Gastrocnemius medialis (tissue), 4 donors: ENCODE measurements around the gene ZNF445. TPM values are rescaled to one million over a fixed set of nuclear protein-coding genes. Genes with fewer than 3 reads are reported as not detected.

Experiments
- ATAC-seq, 2 donors: fragments of 150-250 bp; one replicate each; pipeline ENCODE4 v1.9.1; 2016
- DNase-seq, 2 donors: peaks; one replicate each; pipeline ENCODE4 v3.0.0-alpha.2; 2019
- H3K27ac ChIP-seq, 4 donors: fragments of 200-600 bp; sonication (generic); 1 replicate in 1 of 4; 2 replicates in 3 of 4; pipeline ENCODE4 v1.5.1; 2016 to 2018; ENCODE audit warnings: mild to moderate bottlenecking in 2 of 4, moderate library complexity in 1 of 4
- H3K27me3 ChIP-seq, 3 donors: fragments of 200-600 bp; sonication (generic) in 2 of 3; 1 replicate in 1 of 3; 2 replicates in 2 of 3; pipeline versions ENCODE4 v1.5.1 to v1.6.0; 2016 to 2019; ENCODE audit warnings: mild to moderate bottlenecking in 1 of 3, moderate library complexity in 1 of 3
- H3K36me3 ChIP-seq, 2 donors: fragments of 200-600 bp; sonication (generic) in 1 of 2; one replicate each; pipeline ENCODE4 v1.5.1; 2017 to 2018
- H3K4me1 ChIP-seq, 2 donors: fragments of 200-600 bp; sonication (generic) in 1 of 2; one replicate each; pipeline ENCODE4 v1.5.1; 2016 to 2017; ENCODE audit warnings: mild to moderate bottlenecking in 2 of 2
- H3K4me3 ChIP-seq, 4 donors: fragments of 200-600 bp; sonication (generic) in 3 of 4; 1 replicate in 1 of 4; 2 replicates in 3 of 4; pipeline ENCODE4 v1.5.1; 2016 to 2019; ENCODE audit warnings: mild to moderate bottlenecking in 2 of 4
- H3K9me3 ChIP-seq, 3 donors: fragments of 200-600 bp; sonication (generic) in 2 of 3; 1 replicate in 1 of 3; 2 replicates in 2 of 3; pipeline ENCODE4 v1.5.1; 2016 to 2019
- POLR2A ChIP-seq, 2 donors: fragments of 450-650 bp; IDR thresholded peaks; one replicate each; pipeline ENCODE4 v1.6.1; 2017; ENCODE audit warnings: antibody characterized with exemption in 2 of 2, mild to moderate bottlenecking in 2 of 2, moderate library complexity in 2 of 2
- in situ Hi-C, 4 donors: fragments of 200-750 bp; cut with MboI; loops; one replicate each; pipeline versions ENCODE4 v1.15.0 to v1.8.0; 2017; ENCODE audit warnings: low sequenced_read_pairs in 4 of 4
- intact Hi-C: fragments of 100-400 bp; cut with DNase I; formaldehyde crosslinking; loops from one replicate; pipeline ENCODE4 v1.15.1; 2023; ENCODE audit warnings: low total_unique reads
- total RNA-seq, 4 donors: library from RNA; depleted of rRNA; stranded (reverse); fragments of >200 nt; gene quantifications; one replicate each; pipeline versions ENCODE4 v1.1.0 to v1.2.3, GENCODE V29; 2016
- TF ChIP-seq, protein P1 (sequence below), 5 experiments: fragments of 450-650 bp in 3 of 5; fragments of 200-600 bp in 2 of 5; sonication (generic) in 2 of 5; IDR thresholded peaks in 4 of 5; conservative IDR thresholded peaks in 1 of 5; 1 replicate in 4 of 5; 2 replicates in 1 of 5; pipeline ENCODE4 v1.5.1; 2016 to 2019; ENCODE audit warnings: antibody characterized with exemption in 5 of 5, mild to moderate bottlenecking in 3 of 5, moderate library complexity in 3 of 5

Gene ZNF445
- total RNA-seq, 4 donors from 2014 or later = 3.6 to 6.2 (median 3.8) TPM

GRCh38 chr3:44495636-44496415 lies 18.4 kb upstream of the ZNF445 start:
- H3K9me3 ChIP-seq = peaks cover 3 to 20% (median 6%) of the 10 kb centered on the region in 3 donors
- ATAC-seq (no peak), DNase-seq (no peak)
- in situ Hi-C loops (loop anchor here in 1 of 4 donors (25.0 kb wide), 1 partner anchor 184 kb away; no protein-coding TSS in a partner anchor), intact Hi-C loops (no loop called here)
- no peak overlapping the region for H3K4me3 ChIP-seq
- no peaks in the 10 kb centered on the region for H3K27me3 ChIP-seq
- peaks cover 6 to 51% of the 10 kb centered on the region in 2 donors for H3K36me3 ChIP-seq
- no peaks in the 10 kb centered on the region for H3K4me1 ChIP-seq
- H3K27ac ChIP-seq = no peak overlapping the region
- no peak for TF ChIP-seq POLR2A (IDR thresholded peaks at IDR 0.05)
- TF ChIP-seq, protein P1, sequence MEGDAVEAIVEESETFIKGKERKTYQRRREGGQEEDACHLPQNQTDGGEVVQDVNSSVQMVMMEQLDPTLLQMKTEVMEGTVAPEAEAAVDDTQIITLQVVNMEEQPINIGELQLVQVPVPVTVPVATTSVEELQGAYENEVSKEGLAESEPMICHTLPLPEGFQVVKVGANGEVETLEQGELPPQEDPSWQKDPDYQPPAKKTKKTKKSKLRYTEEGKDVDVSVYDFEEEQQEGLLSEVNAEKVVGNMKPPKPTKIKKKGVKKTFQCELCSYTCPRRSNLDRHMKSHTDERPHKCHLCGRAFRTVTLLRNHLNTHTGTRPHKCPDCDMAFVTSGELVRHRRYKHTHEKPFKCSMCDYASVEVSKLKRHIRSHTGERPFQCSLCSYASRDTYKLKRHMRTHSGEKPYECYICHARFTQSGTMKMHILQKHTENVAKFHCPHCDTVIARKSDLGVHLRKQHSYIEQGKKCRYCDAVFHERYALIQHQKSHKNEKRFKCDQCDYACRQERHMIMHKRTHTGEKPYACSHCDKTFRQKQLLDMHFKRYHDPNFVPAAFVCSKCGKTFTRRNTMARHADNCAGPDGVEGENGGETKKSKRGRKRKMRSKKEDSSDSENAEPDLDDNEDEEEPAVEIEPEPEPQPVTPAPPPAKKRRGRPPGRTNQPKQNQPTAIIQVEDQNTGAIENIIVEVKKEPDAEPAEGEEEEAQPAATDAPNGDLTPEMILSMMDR (IDR thresholded peaks at IDR 0.05 in 4 of 5, conservative IDR thresholded peaks at IDR 0.05 in 1 of 5) = no peak

DNA sequence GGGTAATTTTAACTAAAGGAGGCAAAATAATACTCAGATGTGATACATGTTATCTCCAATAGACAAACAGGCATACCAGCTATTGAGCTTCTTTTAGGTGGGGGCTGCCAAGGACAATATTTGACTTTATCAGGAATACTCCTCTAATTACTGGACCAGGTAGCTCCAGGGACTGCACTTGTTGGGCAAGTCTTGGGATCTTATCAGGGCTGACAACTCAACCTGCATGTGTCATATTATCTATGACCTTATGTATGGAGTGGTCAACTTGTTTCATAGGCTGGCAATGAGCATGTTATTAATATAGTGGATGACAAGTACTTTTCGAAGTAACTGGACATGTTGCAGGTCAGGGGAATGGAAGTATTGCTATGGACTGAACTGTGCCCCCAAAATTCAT lies 15.0 kb upstream of the ZNF445 start:
- TF ChIP-seq, protein P1 (IDR thresholded peaks at IDR 0.05 in 4 of 5, conservative IDR thresholded peaks at IDR 0.05 in 1 of 5) = no peak
- TF ChIP-seq POLR2A (IDR thresholded peaks at IDR 0.05) = no peak
- intact Hi-C loops (no loop called here), in situ Hi-C loops (loop anchor here in 1 of 4 donors (25.0 kb wide), 1 partner anchor 180 kb away; no protein-coding TSS in a partner anchor)
- H3K27me3 ChIP-seq = no peaks in the 10 kb centered on the region
- H3K4me3 ChIP-seq = no peak overlapping the region
- peaks cover 0 to 18% of the 10 kb centered on the region in 2 donors for H3K36me3 ChIP-seq
- no peaks in the 10 kb centered on the region for H3K9me3 ChIP-seq
- H3K4me1 ChIP-seq = no peaks in the 10 kb centered on the region
- no peak overlapping the region for H3K27ac ChIP-seq
- DNase-seq = no peak
- no peak for ATAC-seq

- DNase-seq (no peak), ATAC-seq (no peak)
- Histone ChIP-seq H3K4me3 (no peak overlapping the region), H3K4me1 (peaks cover 0 to 3% of the 10 kb centered on the region in 2 donors), H3K27ac (no peak overlapping the region), H3K36me3 (no peaks in the 10 kb centered on the region), H3K9me3 (no peaks in the 10 kb centered on the region), H3K27me3 (no peaks in the 10 kb centered on the region)
- in situ Hi-C loops = loop anchor here in 1 of 4 donors (25.0 kb wide), 1 partner anchor 170 kb away; no protein-coding TSS in a partner anchor
- intact Hi-C loops = no loop called here
- TF ChIP-seq POLR2A (IDR thresholded peaks at IDR 0.05) = no peak
- TF ChIP-seq, protein P1 (IDR thresholded peaks at IDR 0.05 in 4 of 5, conservative IDR thresholded peaks at IDR 0.05 in 1 of 5) = no peak
Measured at GRCh38 chr3:44482721-44483120, 5.3 kb upstream of the ZNF445 start.

- peaks cover 10 to 14% of the 10 kb centered on the region in 2 donors for H3K4me1 ChIP-seq
- intact Hi-C loops (no loop called here), in situ Hi-C loops (loop anchor here in 1 of 4 donors (25.0 kb wide), 1 partner anchor 166 kb away; no protein-coding TSS in a partner anchor)
- no peaks in the 10 kb centered on the region for H3K9me3 ChIP-seq
- no peak for DNase-seq
- TF ChIP-seq POLR2A (IDR thresholded peaks at IDR 0.05) = no peak
- TF ChIP-seq, protein P1 (IDR thresholded peaks at IDR 0.05 in 4 of 5, conservative IDR thresholded peaks at IDR 0.05 in 1 of 5) = no peak
- ATAC-seq = no peak
- H3K27ac ChIP-seq = no peak overlapping the region
- H3K36me3 ChIP-seq = no peaks in the 10 kb centered on the region
- H3K27me3 ChIP-seq = no peaks in the 10 kb centered on the region
- no peak overlapping the region for H3K4me3 ChIP-seq
Measured at GRCh38 chr3:44478606-44479094, 1.2 kb upstream of the ZNF445 start.
